Neural cell (in vitro differentiated cells): ENCODE measurements around the gene ANKS1B.

Source experiments
- EP300 ChIP-seq: fragments of 450-650 bp; conservative IDR thresholded peaks from 2 replicates; pipeline ENCODE4 v1.6.1; 2014; ENCODE audit warnings: antibody characterized with exemption, mild to moderate bottlenecking, moderate library complexity; ENCODE audit not compliant: poor library complexity, severe bottlenecking
- EZH2 ChIP-seq: fragments of 200-600, 300-800 bp; shearing (Covaris generic), sonication (generic); IDR thresholded peaks from 2 replicates; pipeline ENCODE4 v1.6.1; 2014; ENCODE audit warnings: antibody characterized with exemption, low read length, borderline replicate concordance, mild to moderate bottlenecking; ENCODE audit not compliant: insufficient read depth, poor library complexity, severe bottlenecking
- POLR2AphosphoS5 ChIP-seq: IDR thresholded peaks from 2 replicates; pipeline ENCODE4 v1.6.1; 2012
- SMC3 ChIP-seq: fragments of 450-650 bp; conservative IDR thresholded peaks from 2 replicates; pipeline ENCODE4 v1.6.1; 2014; ENCODE audit warnings: antibody characterized with exemption, mild to moderate bottlenecking, moderate library complexity; ENCODE audit not compliant: poor library complexity
- TAF1 ChIP-seq: IDR thresholded peaks from 2 replicates; pipeline ENCODE4 v1.6.1; 2012; ENCODE audit warnings: low read depth
- TF ChIP-seq, protein P1 (sequence below): fragments of 450-650 bp; IDR thresholded peaks from 2 replicates; pipeline ENCODE4 v1.5.1; 2014; ENCODE audit warnings: antibody characterized with exemption, mild to moderate bottlenecking, moderate library complexity; ENCODE audit not compliant: poor library complexity, severe bottlenecking
- TF ChIP-seq, protein P2 (sequence below): IDR thresholded peaks from 2 replicates; pipeline ENCODE4 v1.6.1; 2012; ENCODE audit warnings: borderline replicate concordance

GRCh38 chr12:99648183-99648582 is 336.6 kb downstream of the ANKS1B start:
- TF ChIP-seq, protein P1, sequence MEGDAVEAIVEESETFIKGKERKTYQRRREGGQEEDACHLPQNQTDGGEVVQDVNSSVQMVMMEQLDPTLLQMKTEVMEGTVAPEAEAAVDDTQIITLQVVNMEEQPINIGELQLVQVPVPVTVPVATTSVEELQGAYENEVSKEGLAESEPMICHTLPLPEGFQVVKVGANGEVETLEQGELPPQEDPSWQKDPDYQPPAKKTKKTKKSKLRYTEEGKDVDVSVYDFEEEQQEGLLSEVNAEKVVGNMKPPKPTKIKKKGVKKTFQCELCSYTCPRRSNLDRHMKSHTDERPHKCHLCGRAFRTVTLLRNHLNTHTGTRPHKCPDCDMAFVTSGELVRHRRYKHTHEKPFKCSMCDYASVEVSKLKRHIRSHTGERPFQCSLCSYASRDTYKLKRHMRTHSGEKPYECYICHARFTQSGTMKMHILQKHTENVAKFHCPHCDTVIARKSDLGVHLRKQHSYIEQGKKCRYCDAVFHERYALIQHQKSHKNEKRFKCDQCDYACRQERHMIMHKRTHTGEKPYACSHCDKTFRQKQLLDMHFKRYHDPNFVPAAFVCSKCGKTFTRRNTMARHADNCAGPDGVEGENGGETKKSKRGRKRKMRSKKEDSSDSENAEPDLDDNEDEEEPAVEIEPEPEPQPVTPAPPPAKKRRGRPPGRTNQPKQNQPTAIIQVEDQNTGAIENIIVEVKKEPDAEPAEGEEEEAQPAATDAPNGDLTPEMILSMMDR = no peak
- TF ChIP-seq TAF1 = no peak
- no peak for TF ChIP-seq EZH2
- no peak for TF ChIP-seq EP300
- TF ChIP-seq POLR2AphosphoS5 = no peak
- TF ChIP-seq, protein P2, sequence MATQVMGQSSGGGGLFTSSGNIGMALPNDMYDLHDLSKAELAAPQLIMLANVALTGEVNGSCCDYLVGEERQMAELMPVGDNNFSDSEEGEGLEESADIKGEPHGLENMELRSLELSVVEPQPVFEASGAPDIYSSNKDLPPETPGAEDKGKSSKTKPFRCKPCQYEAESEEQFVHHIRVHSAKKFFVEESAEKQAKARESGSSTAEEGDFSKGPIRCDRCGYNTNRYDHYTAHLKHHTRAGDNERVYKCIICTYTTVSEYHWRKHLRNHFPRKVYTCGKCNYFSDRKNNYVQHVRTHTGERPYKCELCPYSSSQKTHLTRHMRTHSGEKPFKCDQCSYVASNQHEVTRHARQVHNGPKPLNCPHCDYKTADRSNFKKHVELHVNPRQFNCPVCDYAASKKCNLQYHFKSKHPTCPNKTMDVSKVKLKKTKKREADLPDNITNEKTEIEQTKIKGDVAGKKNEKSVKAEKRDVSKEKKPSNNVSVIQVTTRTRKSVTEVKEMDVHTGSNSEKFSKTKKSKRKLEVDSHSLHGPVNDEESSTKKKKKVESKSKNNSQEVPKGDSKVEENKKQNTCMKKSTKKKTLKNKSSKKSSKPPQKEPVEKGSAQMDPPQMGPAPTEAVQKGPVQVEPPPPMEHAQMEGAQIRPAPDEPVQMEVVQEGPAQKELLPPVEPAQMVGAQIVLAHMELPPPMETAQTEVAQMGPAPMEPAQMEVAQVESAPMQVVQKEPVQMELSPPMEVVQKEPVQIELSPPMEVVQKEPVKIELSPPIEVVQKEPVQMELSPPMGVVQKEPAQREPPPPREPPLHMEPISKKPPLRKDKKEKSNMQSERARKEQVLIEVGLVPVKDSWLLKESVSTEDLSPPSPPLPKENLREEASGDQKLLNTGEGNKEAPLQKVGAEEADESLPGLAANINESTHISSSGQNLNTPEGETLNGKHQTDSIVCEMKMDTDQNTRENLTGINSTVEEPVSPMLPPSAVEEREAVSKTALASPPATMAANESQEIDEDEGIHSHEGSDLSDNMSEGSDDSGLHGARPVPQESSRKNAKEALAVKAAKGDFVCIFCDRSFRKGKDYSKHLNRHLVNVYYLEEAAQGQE = no peak
- no peak for TF ChIP-seq SMC3
